Activated CD8-positive, alpha-beta T cell treated with anti-CD3 and anti-CD28 coated beads for 36 hours (primary cell): ENCODE results near the gene MYL6B. TPM values are rescaled to one million over a fixed set of nuclear protein-coding genes. Genes with fewer than 3 reads are reported as not detected.

ENCODE experiments used
- ATAC-seq: fragments of 200-7000 bp; cut with Tn5 transposase; one replicate; pipeline ENCODE4 v1.10.0; 2021; ENCODE audit warnings: mild to moderate bottlenecking, moderate library complexity
- CTCF ChIA-PET: fragments of 350-600 bp; sonication (Branson Sonifier 250); formaldehyde crosslinking; loops from one replicate; lab custom pipeline; 2021; ENCODE audit warnings: antibody characterized with exemption; lab: Charles Lee
- POLR2A ChIA-PET: fragments of 350-600 bp; sonication (Branson Sonifier 250); formaldehyde crosslinking; loops from one replicate; lab custom pipeline; 2021; ENCODE audit warnings: antibody characterized with exemption; lab: Charles Lee
- DNase-seq: peaks from one replicate; pipeline ENCODE4 v3.0.0-alpha.2; 2020
- H3K27ac Mint-ChIP-seq: one replicate; pipeline ENCODE4 v1.8.0; 2021; ENCODE audit warnings: mild to moderate bottlenecking, mixed read lengths
- H3K27me3 Mint-ChIP-seq: one replicate; pipeline ENCODE4 v1.8.0; 2021; ENCODE audit warnings: mixed read lengths
- H3K36me3 Mint-ChIP-seq: one replicate; pipeline ENCODE4 v1.8.0; 2021; ENCODE audit warnings: low read depth, mixed read lengths
- H3K4me1 Mint-ChIP-seq: one replicate; pipeline ENCODE4 v1.8.0; 2021; ENCODE audit warnings: low read depth, mixed read lengths
- H3K4me3 Mint-ChIP-seq: one replicate; pipeline ENCODE4 v1.8.0; 2021; ENCODE audit warnings: mild to moderate bottlenecking, moderate library complexity, mixed read lengths
- H3K9me3 Mint-ChIP-seq: one replicate; pipeline ENCODE4 v1.8.0; 2021; ENCODE audit warnings: mixed read lengths
- CTCF ChIP-seq: fragments of 200-600 bp; IDR thresholded peaks from one replicate; pipeline ENCODE4 v1.8.0; 2022; ENCODE audit warnings: antibody characterized with exemption, mild to moderate bottlenecking
- intact Hi-C: fragments of 100-400 bp; cut with micrococcal nuclease; formaldehyde crosslinking; loops from one replicate; pipeline ENCODE4 v1.10.0; 2022
- total RNA-seq, 2 experiments: library from RNA; stranded (reverse); gene quantifications; one replicate each; pipeline ENCODE4 v1.2.3, GENCODE V29; 2021

The MYL6B gene
- 10 to 100 TPM; 60.3 to 66.9 TPM for total RNA-seq

DNA sequence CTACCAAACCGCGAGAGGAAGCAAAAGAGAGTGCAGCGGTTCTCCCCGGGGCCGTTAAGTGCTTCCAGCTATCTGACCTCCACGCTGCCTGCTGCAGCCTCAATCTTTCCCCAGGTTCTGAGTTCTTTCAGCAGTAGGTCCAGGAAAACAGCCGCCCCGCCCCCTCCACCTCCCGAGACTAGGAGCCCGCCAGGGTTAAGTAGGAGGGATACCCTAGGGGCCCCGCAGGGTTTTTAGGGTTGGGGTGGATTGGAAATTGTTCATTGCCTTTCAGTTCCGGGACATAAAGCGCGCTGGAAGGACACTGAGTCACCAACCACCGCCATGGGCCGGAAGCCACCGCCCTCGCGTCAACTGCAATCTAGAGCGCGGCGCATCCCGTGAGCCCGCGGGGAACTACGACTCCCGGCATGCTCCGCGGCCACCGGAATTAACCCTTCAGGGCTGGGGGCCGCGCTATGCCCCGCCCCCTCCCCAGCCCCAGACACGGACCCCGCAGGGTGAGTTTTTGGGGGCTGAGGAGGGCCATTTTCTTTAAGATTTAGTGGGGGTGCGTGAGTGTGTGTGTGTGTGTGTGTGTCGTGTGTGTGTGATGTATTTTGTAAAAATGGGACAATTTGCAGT lies at the start of gene MYL6B:
Gene MYL6B, plus strand, starts transcription at position 456 of the 624 bp plus-strand sequence. CDS start 1,332 bp downstream, outside the sequence.
- H3K27me3 Mint-ChIP-seq: no peaks in the 10 kb centered on the region

DNA sequence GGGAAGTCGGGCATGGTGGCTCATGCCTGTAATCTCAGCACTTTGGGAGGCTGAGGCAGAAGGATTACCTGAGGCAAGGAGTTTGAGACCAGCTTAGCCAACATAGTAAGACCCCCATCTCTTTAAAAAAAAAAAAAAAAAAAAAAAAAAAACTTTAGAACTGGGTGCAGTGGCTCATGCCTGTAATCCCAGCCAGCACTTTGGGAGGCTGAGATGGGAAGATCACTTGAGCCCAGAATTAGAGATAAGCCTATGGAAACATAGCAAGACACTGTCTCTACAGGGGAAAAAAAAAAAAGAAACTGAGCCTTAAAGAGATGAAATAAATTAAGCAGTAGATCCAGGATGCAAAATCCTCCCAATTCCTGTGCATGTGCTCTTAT lies 49.7 kb upstream of the MYL6B start:
- peaks cover 43% of the 10 kb centered on the region for H3K4me1 Mint-ChIP-seq
- H3K27me3 Mint-ChIP-seq: no peaks in the 10 kb centered on the region
- intact Hi-C loops: loop anchor here (2.0 kb wide), 1 partner anchor 60 kb away; no protein-coding TSS in a partner anchor
- TF ChIP-seq CTCF: no peak
- ATAC-seq (no peak), DNase-seq (no peak)
- peaks cover 31% of the 10 kb centered on the region for H3K36me3 Mint-ChIP-seq
- peak overlapping the region; percentile 99 for H3K27ac Mint-ChIP-seq
- ChIA-PET POLR2A (interaction anchor here (1.6 to 9.1 kb wide), 9 partner anchors 11 to 203 kb away, joined by 3 to 162 read pairs (median 15); partner anchors contain the start of genes ERBB3, ESYT1, PYM1 and RPL41), CTCF (interaction anchor here (0.8 to 8.1 kb wide), 7 partner anchors 12 to 364 kb away, joined by 3 to 53 read pairs (median 5); no protein-coding TSS in a partner anchor)
- peak overlapping the region; percentile 95 for H3K4me3 Mint-ChIP-seq
- H3K9me3 Mint-ChIP-seq: no peaks in the 10 kb centered on the region

More for the DNA sequence above, at the start of gene MYL6B:
- Mint-ChIP-seq H3K27ac (peak within 1 kb of the TSS; percentile 100), H3K36me3 (peaks cover 9% of the 10 kb centered on the region), H3K9me3 (no peaks in the 10 kb centered on the region), H3K4me1 (peaks cover 33% of the 10 kb centered on the region), H3K4me3 (peak within 1 kb of the TSS; percentile 92)
- intact Hi-C loops: loop anchor here (1.0 to 5.0 kb wide), 2 partner anchors 35 to 48 kb away; partner anchors contain the start of genes PA2G4, RPL41 and ZC3H10
- DNase-seq (peak; percentile 98), ATAC-seq (peak; percentile 88)
- POLR2A ChIA-PET: interaction anchor here (0.6 to 2.0 kb wide), 16 partner anchors 9 to 157 kb away, joined by 3 to 20 read pairs (median 4); partner anchors contain the start of genes ESYT1, RPL41, SMARCC2 and ZC3H10
- TF ChIP-seq CTCF: no peak
- CTCF ChIA-PET: interaction anchor here (1.0 to 4.3 kb wide), 13 partner anchors 10 to 414 kb away, joined by 3 to 36 read pairs (median 5); partner anchors contain the start of genes ANKRD52, ESYT1, SMARCC2 and STAT2

DNA sequence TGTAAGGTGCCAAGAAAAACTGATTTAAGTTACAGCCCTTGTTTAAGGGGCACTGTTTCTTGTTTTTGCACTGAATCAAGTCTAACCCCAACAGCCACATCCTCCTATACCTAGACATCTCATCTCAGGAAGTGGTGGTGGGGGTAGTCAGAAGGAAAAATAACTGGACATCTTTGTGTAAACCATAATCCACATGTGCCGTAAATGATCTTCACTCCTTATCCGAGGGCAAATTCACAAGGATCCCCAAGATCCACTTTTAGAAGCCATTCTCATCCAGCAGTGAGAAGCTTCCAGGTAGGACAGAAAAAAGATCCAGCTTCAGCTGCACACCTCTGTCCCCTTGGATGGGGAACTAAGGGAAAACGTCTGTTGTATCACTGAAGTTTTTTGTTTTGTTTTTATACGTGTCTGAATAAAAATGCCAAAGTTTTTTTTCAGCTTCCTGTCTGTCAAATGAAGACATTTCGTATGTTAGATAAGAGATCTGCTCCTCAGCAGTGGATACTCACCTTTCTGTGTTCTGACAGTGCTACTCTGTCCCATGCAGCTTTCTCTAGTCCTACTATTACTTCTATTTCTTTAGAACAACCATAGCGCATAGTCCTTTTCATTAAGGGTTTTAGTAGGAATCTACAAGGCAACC lies 49.2 kb upstream of the MYL6B start:
- ChIA-PET POLR2A (interaction anchor here (1.2 to 9.1 kb wide), 14 partner anchors 8 to 210 kb away, joined by 3 to 162 read pairs (median 8); partner anchors contain the start of genes ERBB3, ESYT1, PYM1 and RPL41), CTCF (interaction anchor here (0.8 to 8.1 kb wide), 9 partner anchors 12 to 107 kb away, joined by 3 to 53 read pairs (median 7); partner anchors contain the start of genes ERBB3, SUOX and ZC3H10)
- Mint-ChIP-seq H3K36me3 (peaks cover 34% of the 10 kb centered on the region), H3K27me3 (no peaks in the 10 kb centered on the region), H3K27ac (peak overlapping the region; percentile 99), H3K9me3 (no peaks in the 10 kb centered on the region), H3K4me3 (peak overlapping the region; percentile 95), H3K4me1 (peaks cover 46% of the 10 kb centered on the region)
- no peak for TF ChIP-seq CTCF
- intact Hi-C loops: loop anchor here (2.0 kb wide), 1 partner anchor 60 kb away; no protein-coding TSS in a partner anchor
- ATAC-seq (no peak), DNase-seq (peak; percentile 25)

DNA sequence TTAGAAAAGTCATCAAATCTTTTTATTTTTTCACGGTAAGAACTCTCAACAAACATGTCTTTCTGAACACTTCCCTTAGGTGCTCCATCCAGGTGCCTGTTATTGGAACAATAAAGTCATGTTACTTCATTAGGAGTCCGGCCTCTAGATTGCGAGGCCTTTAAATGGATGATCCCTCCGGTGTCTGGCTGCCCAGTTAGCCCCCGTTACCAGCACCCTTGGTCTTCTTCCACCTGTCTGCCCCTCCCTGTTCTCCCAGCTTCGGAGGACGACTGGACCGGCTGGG lies 48.6 kb upstream of the MYL6B start:
- H3K27ac Mint-ChIP-seq: peak overlapping the region; percentile 99
- no peaks in the 10 kb centered on the region for H3K9me3 Mint-ChIP-seq
- ChIA-PET POLR2A (interaction anchor here (0.7 to 9.1 kb wide), 21 partner anchors 9 to 373 kb away, joined by 3 to 162 read pairs (median 7); partner anchors contain the start of genes ERBB3, ESYT1, PYM1 and RAB5B), CTCF (interaction anchor here (0.8 to 8.1 kb wide), 17 partner anchors 10 to 164 kb away, joined by 3 to 53 read pairs (median 6); partner anchors contain the start of genes ERBB3, ESYT1, SUOX and ZC3H10)
- peaks cover 47% of the 10 kb centered on the region for H3K4me1 Mint-ChIP-seq
- DNase-seq: no peak
- H3K4me3 Mint-ChIP-seq: peak overlapping the region; percentile 95
- TF ChIP-seq CTCF: no peak
- peaks cover 39% of the 10 kb centered on the region for H3K36me3 Mint-ChIP-seq
- no peaks in the 10 kb centered on the region for H3K27me3 Mint-ChIP-seq
- ATAC-seq: peak; percentile 1
- intact Hi-C loops: loop anchor here (1.0 to 2.0 kb wide), 2 partner anchors 49 to 61 kb away; partner anchors contain the start of gene MYL6B
